Omental fat pad (tissue), 4 donors: ENCODE results near the gene CHMP1A. TPM values are rescaled to one million over a fixed set of nuclear protein-coding genes. Genes with fewer than 3 reads are reported as not detected.

Experiments
- ATAC-seq: fragments of 150-250 bp; one replicate; pipeline ENCODE4 v1.9.1; 2016; ENCODE audit warnings: mild to moderate bottlenecking, moderate library complexity; ENCODE audit not compliant: low FRiP score
- DNase-seq: peaks from one replicate; pipeline ENCODE4 v3.0.0-alpha.2; 2019; ENCODE audit warnings: low spot score
- total RNA-seq, 4 donors: library from RNA; depleted of rRNA; stranded (reverse); fragments of >200 nt; gene quantifications; one replicate each; pipeline ENCODE4 v1.1.0, GENCODE V29; 2016
- TF ChIP-seq, protein P1 (sequence below), 3 donors: fragments of 450-650 bp; IDR thresholded peaks; one replicate each; pipeline ENCODE4 v1.5.1; 2016 to 2017; ENCODE audit warnings: antibody characterized with exemption in 3 of 3, mild to moderate bottlenecking in 3 of 3, moderate library complexity in 2 of 3

CHMP1A gene
- total RNA-seq, 4 donors from 2014 or later, result 45.7 to 78.1 (median 67.7) TPM

- ATAC-seq (no peak), DNase-seq (no peak)
- TF ChIP-seq, protein P1, sequence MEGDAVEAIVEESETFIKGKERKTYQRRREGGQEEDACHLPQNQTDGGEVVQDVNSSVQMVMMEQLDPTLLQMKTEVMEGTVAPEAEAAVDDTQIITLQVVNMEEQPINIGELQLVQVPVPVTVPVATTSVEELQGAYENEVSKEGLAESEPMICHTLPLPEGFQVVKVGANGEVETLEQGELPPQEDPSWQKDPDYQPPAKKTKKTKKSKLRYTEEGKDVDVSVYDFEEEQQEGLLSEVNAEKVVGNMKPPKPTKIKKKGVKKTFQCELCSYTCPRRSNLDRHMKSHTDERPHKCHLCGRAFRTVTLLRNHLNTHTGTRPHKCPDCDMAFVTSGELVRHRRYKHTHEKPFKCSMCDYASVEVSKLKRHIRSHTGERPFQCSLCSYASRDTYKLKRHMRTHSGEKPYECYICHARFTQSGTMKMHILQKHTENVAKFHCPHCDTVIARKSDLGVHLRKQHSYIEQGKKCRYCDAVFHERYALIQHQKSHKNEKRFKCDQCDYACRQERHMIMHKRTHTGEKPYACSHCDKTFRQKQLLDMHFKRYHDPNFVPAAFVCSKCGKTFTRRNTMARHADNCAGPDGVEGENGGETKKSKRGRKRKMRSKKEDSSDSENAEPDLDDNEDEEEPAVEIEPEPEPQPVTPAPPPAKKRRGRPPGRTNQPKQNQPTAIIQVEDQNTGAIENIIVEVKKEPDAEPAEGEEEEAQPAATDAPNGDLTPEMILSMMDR (IDR thresholded peaks at IDR 0.05), result no peak
Measured at GRCh38 chr16:89629827-89630610, 27.5 kb downstream of the CHMP1A start.

GRCh38 chr16:89624777-89625761, 32.4 kb downstream of the CHMP1A start:
- no peak for DNase-seq
- ATAC-seq, result no peak
- TF ChIP-seq, protein P1 (IDR thresholded peaks at IDR 0.05), result no peak

DNA sequence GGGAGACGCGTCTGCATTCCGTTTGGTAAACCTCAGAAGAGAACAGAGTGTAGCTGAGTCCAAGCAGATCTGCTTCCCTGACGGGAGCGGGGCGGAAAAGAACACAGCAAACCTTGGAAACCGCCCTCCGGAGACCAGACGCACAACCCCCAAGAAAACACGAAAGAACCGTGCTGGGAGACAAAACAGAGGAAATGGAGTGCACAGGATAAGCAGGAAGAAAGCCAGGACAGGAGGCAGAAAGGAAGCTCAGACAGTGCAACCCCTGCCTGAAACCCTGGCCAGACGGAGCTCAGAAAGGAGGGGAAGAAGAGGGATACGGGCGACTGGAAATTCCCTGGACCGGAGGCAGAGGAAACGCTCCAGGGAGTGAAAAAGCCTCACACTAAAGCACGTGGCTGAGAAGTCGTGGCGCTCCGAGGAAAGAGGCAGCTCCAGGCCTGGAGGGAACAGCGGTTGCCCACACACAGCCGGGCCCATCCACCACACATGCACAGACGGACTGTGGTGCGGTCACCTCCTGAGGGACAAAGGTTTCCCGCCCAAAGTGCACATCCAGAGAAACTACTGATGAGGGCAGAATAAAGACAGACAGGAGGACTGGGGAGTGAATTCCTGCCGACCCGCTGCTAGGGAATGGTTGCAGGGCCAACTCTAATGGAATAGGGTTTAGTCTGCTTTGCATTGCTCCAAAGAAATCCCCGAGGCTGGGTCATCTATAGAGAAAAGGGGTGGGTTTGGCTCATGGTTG, 33.8 kb downstream of the CHMP1A start:
- DNase-seq (no peak), ATAC-seq (no peak)
- TF ChIP-seq, protein P1 (IDR thresholded peaks at IDR 0.05), result no peak

- TF ChIP-seq, protein P1 (IDR thresholded peaks at IDR 0.05), result no peak
- no peak for DNase-seq
- no peak for ATAC-seq
Measured at GRCh38 chr16:89621698-89622409, 35.7 kb downstream of the CHMP1A start.

- TF ChIP-seq, protein P1 (IDR thresholded peaks at IDR 0.05), result no peak
- ATAC-seq (no peak), DNase-seq (no peak)
Measured at GRCh38 chr16:89621136-89621697, 36.3 kb downstream of the CHMP1A start.

GRCh38 chr16:89620406-89620841, 37.1 kb downstream of the CHMP1A start:
- no peak for ATAC-seq
- no peak for DNase-seq
- TF ChIP-seq, protein P1 (IDR thresholded peaks at IDR 0.05), result no peak
